Measurements from ENCODE around the gene SNAPC4. TPM values are rescaled to one million over a fixed set of nuclear protein-coding genes. Genes with fewer than 3 reads are reported as not detected.

Gene SNAPC4
- total and polyA plus RNA-seq, 2 donors (not counting 1 experiment from before 2014, with no cell fraction given) = 1.8 to 3.8 TPM

GRCh38 chr9:136443687-136444086 lies 43.7 kb upstream of the SNAPC4 start:
- Histone ChIP-seq H3K9ac (ENCODE audit: insufficient read depth, low read length) (no peak overlapping the region), H3K4me1 (ENCODE audit: control insufficient read depth, extremely low read depth, insufficient read depth, low read length) (peaks cover 4% of the 10 kb centered on the region), H3K79me2 (ENCODE audit: control insufficient read depth, insufficient read depth, low read length) (peaks cover 4% of the 10 kb centered on the region), H3K27ac (ENCODE audit: insufficient read depth, low read length) (no peak overlapping the region), H2AFZ (ENCODE audit: low read length) (no peak overlapping the region), H3K27me3 (ENCODE audit: control insufficient read depth, insufficient read depth, low read length) (no peaks in the 10 kb centered on the region), H3K9me3 (ENCODE audit: control insufficient read depth, insufficient read depth, low read depth, low read length) (no peaks in the 10 kb centered on the region), H3K4me2 (ENCODE audit: extremely low read depth, insufficient read depth, low read length) (no peak overlapping the region), H3K36me3 (ENCODE audit: control insufficient read depth, insufficient read depth, low read length) (peaks cover 38% of the 10 kb centered on the region), H3K4me3 (replicated peaks in 1 of 4; ENCODE audit: control extremely low read depth in 1 of 4, insufficient read depth in 1 of 4, low read depth in 3 of 4, low read length in 4 of 4) (no peak overlapping the region), H4K20me1 (ENCODE audit: control insufficient read depth, extremely low read depth, insufficient read depth, low read length) (no peaks in the 10 kb centered on the region)
- TF ChIP-seq CTCF (conservative IDR thresholded peaks at IDR 0.05 in 1 of 2, IDR thresholded peaks at IDR 0.05 in 1 of 2; ENCODE audit: low read depth in 1 of 2, low read length in 2 of 2) = no peak
- TF ChIP-seq EZH2 (IDR thresholded peaks at IDR 0.05; ENCODE audit: low read length, missing control alignments) = no peak
- no peak for DNase-seq (ENCODE audit: low read depth in 2 of 2)

- Histone ChIP-seq H3K4me3 (replicated peaks in 1 of 4; ENCODE audit: control extremely low read depth in 1 of 4, insufficient read depth in 1 of 4, low read depth in 3 of 4, low read length in 4 of 4) (no peak overlapping the region), H3K79me2 (ENCODE audit: control insufficient read depth, insufficient read depth, low read length) (peaks cover 10% of the 10 kb centered on the region), H3K9ac (ENCODE audit: insufficient read depth, low read length) (no peak overlapping the region), H3K4me2 (ENCODE audit: extremely low read depth, insufficient read depth, low read length) (no peak overlapping the region), H3K27me3 (ENCODE audit: control insufficient read depth, insufficient read depth, low read length) (no peaks in the 10 kb centered on the region), H3K36me3 (ENCODE audit: control insufficient read depth, insufficient read depth, low read length) (peaks cover 35% of the 10 kb centered on the region), H2AFZ (ENCODE audit: low read length) (no peak overlapping the region), H3K27ac (ENCODE audit: insufficient read depth, low read length) (no peak overlapping the region), H3K9me3 (ENCODE audit: control insufficient read depth, insufficient read depth, low read depth, low read length) (no peaks in the 10 kb centered on the region), H3K4me1 (ENCODE audit: control insufficient read depth, extremely low read depth, insufficient read depth, low read length) (peaks cover 4% of the 10 kb centered on the region), H4K20me1 (ENCODE audit: control insufficient read depth, extremely low read depth, insufficient read depth, low read length) (no peaks in the 10 kb centered on the region)
- no peak for DNase-seq (ENCODE audit: low read depth in 2 of 2)
- TF ChIP-seq CTCF (conservative IDR thresholded peaks at IDR 0.05 in 1 of 2, IDR thresholded peaks at IDR 0.05 in 1 of 2; ENCODE audit: low read depth in 1 of 2, low read length in 2 of 2) = no peak
These were observed 43.1 kb upstream of the SNAPC4 start for GRCh38 chr9:136443087-136443486.

DNA sequence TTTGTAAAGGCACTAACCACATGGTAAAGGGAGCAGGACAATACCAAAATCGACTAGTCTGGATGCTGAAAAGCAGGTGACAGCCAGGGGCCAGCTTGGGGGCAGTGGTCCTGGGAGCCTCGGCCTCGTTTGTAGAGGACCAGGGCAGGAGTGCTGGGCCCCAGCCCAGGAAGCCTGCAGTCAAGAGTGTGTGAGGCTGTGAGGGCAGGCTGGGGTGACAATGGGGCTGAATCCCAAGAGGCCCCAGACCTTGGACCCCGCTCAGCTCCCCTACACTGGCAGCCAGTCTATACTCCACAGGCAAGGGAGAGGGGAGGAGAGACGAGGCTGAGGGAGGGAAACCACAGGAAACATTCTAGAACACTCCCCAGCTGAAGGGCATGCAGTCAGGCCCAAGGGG lies 42.3 kb upstream of the SNAPC4 start:
- H3K27me3 ChIP-seq (ENCODE audit: control insufficient read depth, insufficient read depth, low read length) = no peaks in the 10 kb centered on the region
- peaks cover 18% of the 10 kb centered on the region for H3K79me2 ChIP-seq (ENCODE audit: control insufficient read depth, insufficient read depth, low read length)
- DNase-seq (ENCODE audit: low read depth in 2 of 2) = no peak
- peaks cover 9% of the 10 kb centered on the region for H3K4me1 ChIP-seq (ENCODE audit: control insufficient read depth, extremely low read depth, insufficient read depth, low read length)
- no peak overlapping the region for H3K27ac ChIP-seq (ENCODE audit: insufficient read depth, low read length)
- no peak overlapping the region for H3K4me2 ChIP-seq (ENCODE audit: extremely low read depth, insufficient read depth, low read length)
- H3K4me3 ChIP-seq (replicated peaks in 1 of 4; ENCODE audit: control extremely low read depth in 1 of 4, insufficient read depth in 1 of 4, low read depth in 3 of 4, low read length in 4 of 4) = no peak overlapping the region
- H3K36me3 ChIP-seq (ENCODE audit: control insufficient read depth, insufficient read depth, low read length) = peaks cover 33% of the 10 kb centered on the region
- H4K20me1 ChIP-seq (ENCODE audit: control insufficient read depth, extremely low read depth, insufficient read depth, low read length) = no peaks in the 10 kb centered on the region
- no peak overlapping the region for H2AFZ ChIP-seq (ENCODE audit: low read length)
- no peak for TF ChIP-seq EZH2 (IDR thresholded peaks at IDR 0.05; ENCODE audit: low read length, missing control alignments)
- no peak overlapping the region for H3K9ac ChIP-seq (ENCODE audit: insufficient read depth, low read length)
- no peaks in the 10 kb centered on the region for H3K9me3 ChIP-seq (ENCODE audit: control insufficient read depth, insufficient read depth, low read depth, low read length)
